AG09309 (cell line): ENCODE results near the gene ADNP.

Source experiments
- DNase-seq: peaks from one replicate; pipeline ENCODE4 v3.0.0-alpha.2; 2010; ENCODE audit warnings: low read depth
- H3K4me3 ChIP-seq: 2 replicates; pipeline ENCODE4 v1.5.1; 2011; ENCODE audit warnings: mild to moderate bottlenecking, low read depth, low read length, moderate library complexity; ENCODE audit not compliant: control insufficient read depth
- TF ChIP-seq, protein P1 (sequence below): IDR thresholded peaks from 2 replicates; pipeline ENCODE4 v1.5.1; 2011; ENCODE audit warnings: mild to moderate bottlenecking, low read depth, low read length, inconsistent platforms; ENCODE audit not compliant: insufficient read depth, control insufficient read depth; ENCODE audit errors: missing control alignments

ADNP gene

DNA sequence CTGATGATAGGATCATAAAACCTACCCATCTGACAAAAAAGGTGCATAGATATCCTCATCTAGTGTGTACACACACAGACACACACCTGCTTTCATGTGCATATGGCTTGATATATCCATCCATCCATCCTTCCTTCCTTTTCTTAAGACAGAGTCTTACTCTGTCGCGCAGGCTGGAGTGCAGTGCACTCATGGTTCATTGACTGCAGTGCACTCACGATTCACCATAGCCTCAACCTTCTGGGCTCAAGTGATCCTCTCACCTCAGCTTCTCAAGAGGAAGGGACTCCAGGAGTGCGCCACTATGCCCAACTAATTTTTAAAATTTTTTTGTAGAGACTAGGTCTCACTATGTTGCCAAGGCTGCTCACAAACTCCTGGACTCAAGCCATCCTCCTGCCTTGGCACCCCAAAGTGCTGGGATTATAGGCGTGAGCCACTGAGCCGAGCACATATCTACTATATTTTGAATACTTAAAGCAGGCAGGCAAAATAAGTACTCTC is 27.1 kb downstream of the ADNP start:
- no peak for DNase-seq
- TF ChIP-seq, protein P1, sequence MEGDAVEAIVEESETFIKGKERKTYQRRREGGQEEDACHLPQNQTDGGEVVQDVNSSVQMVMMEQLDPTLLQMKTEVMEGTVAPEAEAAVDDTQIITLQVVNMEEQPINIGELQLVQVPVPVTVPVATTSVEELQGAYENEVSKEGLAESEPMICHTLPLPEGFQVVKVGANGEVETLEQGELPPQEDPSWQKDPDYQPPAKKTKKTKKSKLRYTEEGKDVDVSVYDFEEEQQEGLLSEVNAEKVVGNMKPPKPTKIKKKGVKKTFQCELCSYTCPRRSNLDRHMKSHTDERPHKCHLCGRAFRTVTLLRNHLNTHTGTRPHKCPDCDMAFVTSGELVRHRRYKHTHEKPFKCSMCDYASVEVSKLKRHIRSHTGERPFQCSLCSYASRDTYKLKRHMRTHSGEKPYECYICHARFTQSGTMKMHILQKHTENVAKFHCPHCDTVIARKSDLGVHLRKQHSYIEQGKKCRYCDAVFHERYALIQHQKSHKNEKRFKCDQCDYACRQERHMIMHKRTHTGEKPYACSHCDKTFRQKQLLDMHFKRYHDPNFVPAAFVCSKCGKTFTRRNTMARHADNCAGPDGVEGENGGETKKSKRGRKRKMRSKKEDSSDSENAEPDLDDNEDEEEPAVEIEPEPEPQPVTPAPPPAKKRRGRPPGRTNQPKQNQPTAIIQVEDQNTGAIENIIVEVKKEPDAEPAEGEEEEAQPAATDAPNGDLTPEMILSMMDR, result no peak
- no peak overlapping the region for H3K4me3 ChIP-seq

DNA sequence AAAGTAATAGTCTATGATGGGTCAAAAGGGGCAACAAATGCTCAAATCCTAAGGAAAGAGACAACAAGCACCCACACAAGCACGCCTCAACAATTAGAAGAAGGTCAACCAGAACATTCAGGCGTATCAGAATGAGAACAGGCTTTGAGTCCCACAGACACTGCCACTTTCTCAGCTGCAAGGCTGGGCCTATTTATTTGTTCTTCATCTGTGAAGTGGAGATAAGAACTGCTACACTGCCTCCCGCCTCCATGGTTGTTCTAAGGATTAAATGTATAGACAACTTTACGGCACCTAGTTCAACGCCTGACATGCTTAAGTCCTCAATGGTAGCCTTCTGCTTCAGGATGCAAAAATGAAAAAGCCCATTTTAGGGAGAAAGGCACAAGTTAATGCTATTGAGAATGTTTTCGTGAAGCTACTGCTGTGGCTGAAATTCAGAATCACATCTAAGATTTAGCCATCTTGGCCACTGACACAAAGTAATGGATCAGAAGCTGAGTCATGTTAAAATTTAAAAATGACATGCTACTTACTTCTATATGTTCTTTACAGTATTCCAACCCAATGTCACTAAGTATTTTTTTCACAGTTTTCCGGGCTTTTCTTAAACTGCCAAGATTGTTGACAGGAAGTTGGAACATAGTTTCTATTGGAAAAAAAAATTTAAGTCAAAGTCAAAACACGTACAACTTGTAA is 27.7 kb downstream of the ADNP start:
- no peak overlapping the region for H3K4me3 ChIP-seq
- TF ChIP-seq, protein P1, result no peak
- DNase-seq, result no peak

DNA sequence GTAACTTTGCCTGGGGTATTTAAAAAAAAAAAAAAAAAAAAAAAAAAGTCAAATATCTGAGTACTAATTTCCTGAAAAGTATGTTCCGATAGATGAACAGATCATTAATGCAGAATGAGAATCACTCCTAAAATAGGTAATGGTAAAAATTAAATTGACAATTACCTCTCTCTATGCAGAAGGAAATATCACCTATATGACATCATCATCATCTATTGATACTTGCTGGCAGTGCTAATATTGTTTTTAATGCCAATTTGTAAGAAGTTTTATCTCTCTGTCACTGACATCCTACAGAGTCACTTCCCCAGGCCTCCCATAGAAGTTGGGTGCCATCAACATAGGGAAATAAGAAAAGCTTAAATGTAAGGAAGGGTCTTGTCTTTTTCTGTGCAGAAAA is 29.9 kb downstream of the ADNP start:
- no peak for DNase-seq
- no peak overlapping the region for H3K4me3 ChIP-seq
- TF ChIP-seq, protein P1, result no peak

- no peak for DNase-seq
- TF ChIP-seq, protein P1, result no peak
- H3K4me3 ChIP-seq, result no peak overlapping the region
Observed at GRCh38 chr20:50900261-50900660, 31.0 kb downstream of the ADNP start.

DNA sequence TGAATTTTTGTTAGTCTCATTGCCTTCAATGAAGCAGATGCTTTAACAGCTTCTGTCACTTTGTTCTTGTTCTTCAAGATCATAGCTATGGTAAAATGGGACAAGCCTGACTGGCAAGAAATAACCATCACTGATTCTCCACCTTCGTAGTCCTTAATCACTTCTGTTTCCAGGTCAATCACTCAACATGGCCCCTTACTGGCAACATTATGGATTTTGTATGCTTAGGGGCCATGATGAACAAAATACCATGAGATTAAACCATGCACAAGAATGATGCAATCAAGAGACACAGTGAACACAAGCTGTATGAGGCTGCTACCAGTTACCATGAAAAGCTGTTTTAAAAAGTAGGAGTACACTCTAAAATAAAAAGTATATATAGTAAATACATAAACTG is 32.8 kb downstream of the ADNP start:
- DNase-seq, result no peak
- TF ChIP-seq, protein P1, result no peak
- H3K4me3 ChIP-seq, result no peak overlapping the region

- no peak overlapping the region for H3K4me3 ChIP-seq
- no peak for DNase-seq
- TF ChIP-seq, protein P1, result no peak
Observed at GRCh38 chr20:50895111-50895830, 36.0 kb downstream of the ADNP start.
